DOHH2 (cell line): Measurements from ENCODE around the gene WDR18.

ENCODE experiments used
- H3F3A ChIP-seq: fragments of 200-600 bp; sonication (generic), shearing (Covaris generic); 2 replicates; pipeline ENCODE4 v1.6.0; 2016; ENCODE audit warnings: antibody characterized with exemption, mild to moderate bottlenecking; ENCODE audit not compliant: control insufficient read depth, insufficient read depth
- H3K27ac ChIP-seq: fragments of 200-600 bp; sonication (generic); 2 replicates; pipeline ENCODE4 v1.5.1; 2014; ENCODE audit warnings: low read depth, mild to moderate bottlenecking, low read length, moderate library complexity
- H3K27me3 ChIP-seq: fragments of 200-600 bp; sonication (generic); 2 replicates; pipeline ENCODE4 v1.6.1; 2014; ENCODE audit warnings: mild to moderate bottlenecking, low read length, mixed read lengths; ENCODE audit not compliant: control insufficient read depth
- H3K36me3 ChIP-seq: fragments of 200-600 bp; sonication (generic); 2 replicates; pipeline ENCODE4 v1.6.1; 2014; ENCODE audit warnings: mild to moderate bottlenecking, low read length, moderate library complexity, mixed read lengths; ENCODE audit not compliant: control insufficient read depth
- H3K4me1 ChIP-seq: fragments of 200-600 bp; sonication (generic); 2 replicates; pipeline ENCODE4 v1.6.1; 2014; ENCODE audit warnings: mild to moderate bottlenecking, low read length, mixed read lengths; ENCODE audit not compliant: control insufficient read depth
- H3K4me2 ChIP-seq: fragments of 200-600 bp; sonication (generic); 2 replicates; pipeline ENCODE4 v1.6.0; 2014; ENCODE audit warnings: mild to moderate bottlenecking, low read length, moderate library complexity
- H3K4me3 ChIP-seq: fragments of 200-600 bp; sonication (generic); 2 replicates; pipeline ENCODE4 v1.5.1; 2014; ENCODE audit warnings: mild to moderate bottlenecking, low read length, mixed read lengths
- H3K79me2 ChIP-seq: fragments of 200-600 bp; sonication (generic); 2 replicates; pipeline ENCODE4 v1.6.1; 2014; ENCODE audit warnings: mild to moderate bottlenecking, low read length, mixed read lengths; ENCODE audit not compliant: control insufficient read depth
- H3K9me2 ChIP-seq: fragments of 200-600 bp; sonication (generic); replicated peaks from 2 replicates; pipeline ENCODE4 v1.6.1; 2014; ENCODE audit warnings: mild to moderate bottlenecking, low read length, mixed read lengths; ENCODE audit not compliant: control insufficient read depth
- H3K9me3 ChIP-seq: fragments of 200-600 bp; sonication (generic); 2 replicates; pipeline ENCODE4 v1.6.1; 2014; ENCODE audit warnings: antibody characterized with exemption, low read length, mixed read lengths; ENCODE audit not compliant: control insufficient read depth, insufficient read depth
- H4K20me1 ChIP-seq: fragments of 200-600 bp; sonication (generic); 2 replicates; pipeline ENCODE4 v1.6.0; 2014; ENCODE audit warnings: low read depth, mild to moderate bottlenecking, antibody characterized with exemption, low read length, moderate library complexity; ENCODE audit not compliant: control insufficient read depth, insufficient read depth
- EZH2phosphoT487 ChIP-seq: fragments of 200-600 bp; sonication (generic); IDR thresholded peaks from 2 replicates; pipeline ENCODE4 v1.6.1; 2017; ENCODE audit warnings: borderline replicate concordance, mild to moderate bottlenecking, antibody characterized with exemption, low read length, moderate library complexity, mixed read lengths
- TF ChIP-seq, protein P1 (sequence below): fragments of 200-600 bp; sonication (generic); IDR thresholded peaks from one replicate; pipeline ENCODE4 v1.5.1; 2014; ENCODE audit warnings: antibody characterized with exemption, mild to moderate bottlenecking, low read depth, low read length; ENCODE audit not compliant: poor library complexity, severe bottlenecking

Gene WDR18

GRCh38 chr19:942133-942645 is 42.0 kb upstream of the WDR18 start:
- Histone ChIP-seq H3K4me3 (no peak overlapping the region), H3K4me2 (no peak overlapping the region), H3F3A (no peaks in the 10 kb centered on the region)

GRCh38 chr19:943551-944170 is 40.5 kb upstream of the WDR18 start:
- Histone ChIP-seq H3K79me2 (no peaks in the 10 kb centered on the region), H3F3A (no peaks in the 10 kb centered on the region), H3K4me1 (peaks cover 20% of the 10 kb centered on the region), H3K27me3 (peaks cover 36% of the 10 kb centered on the region), H3K4me3 (no peak overlapping the region), H3K27ac (no peak overlapping the region), H3K36me3 (no peaks in the 10 kb centered on the region), H3K4me2 (no peak overlapping the region), H4K20me1 (no peaks in the 10 kb centered on the region; the same call in 1 of the 2 replicates), H3K9me3 (no peaks in the 10 kb centered on the region), H3K9me2 (no peaks in the 10 kb centered on the region)
- TF ChIP-seq, protein P1, sequence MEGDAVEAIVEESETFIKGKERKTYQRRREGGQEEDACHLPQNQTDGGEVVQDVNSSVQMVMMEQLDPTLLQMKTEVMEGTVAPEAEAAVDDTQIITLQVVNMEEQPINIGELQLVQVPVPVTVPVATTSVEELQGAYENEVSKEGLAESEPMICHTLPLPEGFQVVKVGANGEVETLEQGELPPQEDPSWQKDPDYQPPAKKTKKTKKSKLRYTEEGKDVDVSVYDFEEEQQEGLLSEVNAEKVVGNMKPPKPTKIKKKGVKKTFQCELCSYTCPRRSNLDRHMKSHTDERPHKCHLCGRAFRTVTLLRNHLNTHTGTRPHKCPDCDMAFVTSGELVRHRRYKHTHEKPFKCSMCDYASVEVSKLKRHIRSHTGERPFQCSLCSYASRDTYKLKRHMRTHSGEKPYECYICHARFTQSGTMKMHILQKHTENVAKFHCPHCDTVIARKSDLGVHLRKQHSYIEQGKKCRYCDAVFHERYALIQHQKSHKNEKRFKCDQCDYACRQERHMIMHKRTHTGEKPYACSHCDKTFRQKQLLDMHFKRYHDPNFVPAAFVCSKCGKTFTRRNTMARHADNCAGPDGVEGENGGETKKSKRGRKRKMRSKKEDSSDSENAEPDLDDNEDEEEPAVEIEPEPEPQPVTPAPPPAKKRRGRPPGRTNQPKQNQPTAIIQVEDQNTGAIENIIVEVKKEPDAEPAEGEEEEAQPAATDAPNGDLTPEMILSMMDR = no peak
- no peak for TF ChIP-seq EZH2phosphoT487

More at GRCh38 chr19:942133-942645, 42.0 kb upstream of the WDR18 start:
- Histone ChIP-seq H3K27me3 (peaks cover 25% of the 10 kb centered on the region), H4K20me1 (no peaks in the 10 kb centered on the region), H3K9me2 (no peaks in the 10 kb centered on the region), H3K4me1 (peaks cover 5% of the 10 kb centered on the region), H3K36me3 (no peaks in the 10 kb centered on the region), H3K27ac (no peak overlapping the region), H3K9me3 (no peaks in the 10 kb centered on the region), H3K79me2 (no peaks in the 10 kb centered on the region)
- TF ChIP-seq, protein P1 = no peak
- TF ChIP-seq EZH2phosphoT487 = no peak

DNA sequence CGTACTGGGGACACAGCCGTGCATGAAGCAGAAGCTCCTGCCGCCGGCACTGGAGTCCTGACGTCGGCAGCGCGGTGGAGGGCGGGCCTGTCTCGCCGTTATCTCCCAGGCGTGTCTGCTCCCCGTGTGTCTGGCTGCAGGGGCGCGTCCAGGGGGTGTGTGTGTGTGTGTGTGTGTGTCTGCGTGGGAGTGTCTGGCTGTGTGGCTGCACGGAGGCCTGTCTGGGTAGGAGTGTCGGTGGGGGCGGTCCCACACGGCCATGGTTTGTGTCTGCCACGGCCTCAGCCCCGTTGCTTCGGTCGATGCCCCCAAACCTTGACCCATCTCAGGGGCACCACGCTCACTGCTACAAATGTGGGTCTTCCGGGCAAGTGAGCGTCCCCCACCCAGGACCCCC is 40.0 kb upstream of the WDR18 start:
- Histone ChIP-seq H3K9me2 (no peaks in the 10 kb centered on the region), H3K27me3 (peaks cover 40% of the 10 kb centered on the region), H3F3A (no peaks in the 10 kb centered on the region), H3K36me3 (no peaks in the 10 kb centered on the region), H3K9me3 (no peaks in the 10 kb centered on the region), H3K4me1 (peaks cover 25% of the 10 kb centered on the region), H3K4me2 (no peak overlapping the region), H3K4me3 (no peak overlapping the region), H3K79me2 (no peaks in the 10 kb centered on the region), H3K27ac (no peak overlapping the region), H4K20me1 (no peaks in the 10 kb centered on the region; the same call in 1 of the 2 replicates)
- TF ChIP-seq, protein P1 = no peak
